SK-N-SH treated with all-trans-retinoic acid at 6 μM for 48 hours (cell line): ENCODE measurements around the gene ENTPD7.

Experiments used
- ATAC-seq: fragments of 200-7000 bp; cut with Tn5 transposase; 3 replicates; pipeline ENCODE4 v1.9.1; 2020; ENCODE audit warnings: mild to moderate bottlenecking, moderate library complexity
- ARNTL ChIP-seq: fragments of 450-650 bp; formaldehyde crosslinking; IDR thresholded peaks from 2 replicates; pipeline ENCODE4 v1.5.0; 2020; ENCODE audit warnings: low read depth, mild to moderate bottlenecking, moderate library complexity, borderline replicate concordance
- BACH2 ChIP-seq: fragments of 250-450 bp; sonication (Bioruptor Pico); IDR thresholded peaks from 2 replicates; pipeline ENCODE4 v1.9.0; 2021; ENCODE audit warnings: mild to moderate bottlenecking, borderline replicate concordance
- CSDC2 ChIP-seq: fragments of 250-450 bp; sonication (Bioruptor Pico); IDR thresholded peaks from 2 replicates; pipeline ENCODE4 v1.5.0; 2020; ENCODE audit warnings: mild to moderate bottlenecking, moderate library complexity
- ESRRG ChIP-seq: fragments of 250-450 bp; sonication (Bioruptor Pico); IDR thresholded peaks from 2 replicates; pipeline ENCODE4 v1.6.1; 2021; ENCODE audit warnings: mild to moderate bottlenecking
- GLIS3 ChIP-seq: fragments of 250-450 bp; sonication (Bioruptor Pico); IDR thresholded peaks from 2 replicates; pipeline ENCODE4 v1.5.0; 2020; ENCODE audit warnings: mild to moderate bottlenecking, moderate library complexity
- ISL1 ChIP-seq: fragments of 250-450 bp; sonication (Bioruptor Pico); IDR thresholded peaks from 2 replicates; pipeline ENCODE4 v2.1.2; 2022; ENCODE audit warnings: mild to moderate bottlenecking, moderate library complexity
- OSR1 ChIP-seq: fragments of 250-450 bp; sonication (Bioruptor Pico); IDR thresholded peaks from 2 replicates; pipeline ENCODE4 v1.8.0; 2022; ENCODE audit warnings: moderate library complexity, mild to moderate bottlenecking, inconsistent platforms
- POU6F1 ChIP-seq: fragments of 250-450 bp; sonication (Bioruptor Pico); IDR thresholded peaks from 2 replicates; pipeline ENCODE4 v1.8.0; 2021; ENCODE audit warnings: low read depth, mild to moderate bottlenecking, moderate library complexity, borderline replicate concordance
- PPARA ChIP-seq: fragments of 250-450 bp; sonication (Bioruptor Pico); IDR thresholded peaks from 2 replicates; pipeline ENCODE4 v1.5.0; 2020; ENCODE audit warnings: mild to moderate bottlenecking, borderline replicate concordance
- SNAI2 ChIP-seq: fragments of 250-450 bp; sonication (Bioruptor Pico); IDR thresholded peaks from 2 replicates; pipeline ENCODE4 v1.5.0; 2020; ENCODE audit warnings: mild to moderate bottlenecking, moderate library complexity
- TCF4 ChIP-seq: fragments of 250-450 bp; sonication (Bioruptor Pico); IDR thresholded peaks from 2 replicates; pipeline ENCODE4 v1.8.0; 2021; ENCODE audit warnings: mild to moderate bottlenecking, moderate library complexity, borderline replicate concordance
- TOX ChIP-seq: fragments of 250-450 bp; sonication (Bioruptor Pico); IDR thresholded peaks from 2 replicates; pipeline ENCODE4 v1.8.0; 2021; ENCODE audit warnings: mild to moderate bottlenecking, moderate library complexity, borderline replicate concordance
- ZFP3 ChIP-seq: fragments of 250-450 bp; sonication (Bioruptor Pico); IDR thresholded peaks from 2 replicates; pipeline ENCODE4 v1.5.0; 2020; ENCODE audit warnings: mild to moderate bottlenecking, moderate library complexity
- ZFP30 ChIP-seq: fragments of 450-650 bp; formaldehyde crosslinking; IDR thresholded peaks from 2 replicates; pipeline ENCODE4 v1.5.0; 2022; ENCODE audit warnings: mild to moderate bottlenecking, moderate library complexity
- ZNF565 ChIP-seq: fragments of 450-650 bp; formaldehyde crosslinking; conservative IDR thresholded peaks from 2 replicates; pipeline ENCODE4 v1.5.0; 2020; ENCODE audit warnings: low read depth, mild to moderate bottlenecking, moderate library complexity
- ZNF70 ChIP-seq: fragments of 450-650 bp; formaldehyde crosslinking; IDR thresholded peaks from 2 replicates; pipeline ENCODE4 v1.5.0; 2020; ENCODE audit warnings: mild to moderate bottlenecking, moderate library complexity
- ZNF8 ChIP-seq: fragments of 450-650 bp; formaldehyde crosslinking; IDR thresholded peaks from 2 replicates; pipeline ENCODE4 v1.5.0; 2020; ENCODE audit warnings: mild to moderate bottlenecking, moderate library complexity
- TF ChIP-seq, protein P1 (sequence below): fragments of 250-450 bp; sonication (Bioruptor Pico); IDR thresholded peaks from 2 replicates; pipeline ENCODE4 v1.5.0; 2020; ENCODE audit warnings: mild to moderate bottlenecking, moderate library complexity
- TF ChIP-seq, protein P2 (sequence below): fragments of 250-450 bp; sonication (Bioruptor Pico); IDR thresholded peaks from 2 replicates; pipeline ENCODE4 v1.8.0; 2020; ENCODE audit warnings: mild to moderate bottlenecking, moderate library complexity, borderline replicate concordance

ENTPD7 gene

DNA sequence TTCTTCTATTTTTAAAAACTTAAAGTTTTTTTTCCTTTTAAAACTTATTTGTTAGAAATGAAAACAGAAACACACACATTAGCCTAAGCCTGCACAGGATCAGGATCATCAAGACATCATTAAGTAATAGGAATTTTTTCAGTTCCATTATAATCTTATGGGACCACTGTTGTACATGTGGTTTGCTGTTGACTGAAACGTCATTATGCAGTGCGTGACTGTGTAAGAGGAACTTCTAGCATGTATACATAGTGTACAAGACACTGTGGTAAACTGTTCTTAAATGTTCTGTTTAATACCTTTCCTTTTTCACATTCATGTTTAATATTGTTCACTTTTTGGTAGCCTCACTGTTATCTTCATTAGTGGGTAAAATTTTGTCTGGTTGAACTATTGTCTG is 12.1 kb downstream of the ENTPD7 start:
- ATAC-seq: no peak
- TF ChIP-seq ZFP3 (CRISPR knock-in tag): no peak

DNA sequence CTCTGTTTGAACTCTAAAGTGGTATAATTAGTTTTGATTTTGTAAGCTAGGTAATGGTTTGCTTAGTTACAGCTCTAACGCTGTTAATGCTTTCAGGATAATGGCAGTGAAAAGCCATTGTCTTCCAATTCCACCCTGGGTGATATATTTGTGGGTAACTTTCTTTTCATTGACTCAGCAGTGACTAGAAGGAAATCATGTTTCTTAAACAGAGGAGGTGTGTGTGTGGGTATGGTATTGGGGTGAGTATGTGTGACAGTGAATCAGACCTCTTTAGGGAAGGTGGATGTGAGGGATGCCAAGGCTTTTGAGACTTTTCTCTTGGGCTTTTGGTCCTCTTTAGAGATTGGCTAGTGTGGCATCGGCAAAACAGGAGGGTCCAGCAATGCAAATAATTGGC is 13.6 kb downstream of the ENTPD7 start:
- ATAC-seq: no peak
- TF ChIP-seq POU6F1 (CRISPR knock-in tag) (no peak), ZNF70 (CRISPR knock-in tag) (no peak), OSR1 (no peak), ZFP30 (CRISPR knock-in tag) (no peak), SNAI2 (CRISPR knock-in tag) (no peak), ARNTL (no peak), ISL1 (CRISPR knock-in tag) (no peak), ZFP3 (CRISPR knock-in tag) (no peak), BACH2 (CRISPR knock-in tag) (no peak), ESRRG (CRISPR knock-in tag) (no peak), PPARA (CRISPR knock-in tag) (no peak)
- TF ChIP-seq, all 23 proteins: peak for 0

DNA sequence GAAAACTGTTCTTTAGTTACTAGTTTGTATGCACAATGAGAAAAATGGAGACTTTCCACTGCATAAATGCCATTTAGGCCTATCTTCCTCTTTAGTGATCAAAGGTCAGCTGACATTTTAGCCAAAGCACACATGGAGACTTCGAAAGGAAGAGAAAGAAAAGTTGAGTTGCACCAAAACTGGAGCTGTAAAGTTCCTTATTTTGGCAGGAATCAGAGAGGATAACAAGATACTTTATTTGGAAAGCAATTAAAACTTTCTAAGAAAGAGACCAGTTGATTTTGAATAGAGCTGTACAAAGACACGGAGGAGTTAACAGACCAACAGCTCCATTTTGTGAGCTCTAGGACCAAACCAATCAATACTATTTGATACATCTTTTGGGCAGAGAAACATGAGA is 14.2 kb downstream of the ENTPD7 start:
- no peak for TF ChIP-seq OSR1
- no peak for TF ChIP-seq GLIS3 (CRISPR knock-in tag)
- TF ChIP-seq ZNF8 (CRISPR knock-in tag): no peak
- no peak for TF ChIP-seq ESRRG (CRISPR knock-in tag)
- TF ChIP-seq TOX (CRISPR knock-in tag): no peak
- no peak for TF ChIP-seq SNAI2 (CRISPR knock-in tag)
- no peak for TF ChIP-seq POU6F1 (CRISPR knock-in tag)
- TF ChIP-seq TCF4: no peak
- no peak for TF ChIP-seq ZFP30 (CRISPR knock-in tag)
- TF ChIP-seq, protein P1, sequence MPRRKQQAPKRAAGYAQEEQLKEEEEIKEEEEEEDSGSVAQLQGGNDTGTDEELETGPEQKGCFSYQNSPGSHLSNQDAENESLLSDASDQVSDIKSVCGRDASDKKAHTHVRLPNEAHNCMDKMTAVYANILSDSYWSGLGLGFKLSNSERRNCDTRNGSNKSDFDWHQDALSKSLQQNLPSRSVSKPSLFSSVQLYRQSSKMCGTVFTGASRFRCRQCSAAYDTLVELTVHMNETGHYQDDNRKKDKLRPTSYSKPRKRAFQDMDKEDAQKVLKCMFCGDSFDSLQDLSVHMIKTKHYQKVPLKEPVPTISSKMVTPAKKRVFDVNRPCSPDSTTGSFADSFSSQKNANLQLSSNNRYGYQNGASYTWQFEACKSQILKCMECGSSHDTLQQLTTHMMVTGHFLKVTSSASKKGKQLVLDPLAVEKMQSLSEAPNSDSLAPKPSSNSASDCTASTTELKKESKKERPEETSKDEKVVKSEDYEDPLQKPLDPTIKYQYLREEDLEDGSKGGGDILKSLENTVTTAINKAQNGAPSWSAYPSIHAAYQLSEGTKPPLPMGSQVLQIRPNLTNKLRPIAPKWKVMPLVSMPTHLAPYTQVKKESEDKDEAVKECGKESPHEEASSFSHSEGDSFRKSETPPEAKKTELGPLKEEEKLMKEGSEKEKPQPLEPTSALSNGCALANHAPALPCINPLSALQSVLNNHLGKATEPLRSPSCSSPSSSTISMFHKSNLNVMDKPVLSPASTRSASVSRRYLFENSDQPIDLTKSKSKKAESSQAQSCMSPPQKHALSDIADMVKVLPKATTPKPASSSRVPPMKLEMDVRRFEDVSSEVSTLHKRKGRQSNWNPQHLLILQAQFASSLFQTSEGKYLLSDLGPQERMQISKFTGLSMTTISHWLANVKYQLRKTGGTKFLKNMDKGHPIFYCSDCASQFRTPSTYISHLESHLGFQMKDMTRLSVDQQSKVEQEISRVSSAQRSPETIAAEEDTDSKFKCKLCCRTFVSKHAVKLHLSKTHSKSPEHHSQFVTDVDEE (CRISPR knock-in tag): no peak
- no peak for TF ChIP-seq ZNF565 (CRISPR knock-in tag)
- no peak for TF ChIP-seq ZFP3 (CRISPR knock-in tag)
- TF ChIP-seq, protein P2, sequence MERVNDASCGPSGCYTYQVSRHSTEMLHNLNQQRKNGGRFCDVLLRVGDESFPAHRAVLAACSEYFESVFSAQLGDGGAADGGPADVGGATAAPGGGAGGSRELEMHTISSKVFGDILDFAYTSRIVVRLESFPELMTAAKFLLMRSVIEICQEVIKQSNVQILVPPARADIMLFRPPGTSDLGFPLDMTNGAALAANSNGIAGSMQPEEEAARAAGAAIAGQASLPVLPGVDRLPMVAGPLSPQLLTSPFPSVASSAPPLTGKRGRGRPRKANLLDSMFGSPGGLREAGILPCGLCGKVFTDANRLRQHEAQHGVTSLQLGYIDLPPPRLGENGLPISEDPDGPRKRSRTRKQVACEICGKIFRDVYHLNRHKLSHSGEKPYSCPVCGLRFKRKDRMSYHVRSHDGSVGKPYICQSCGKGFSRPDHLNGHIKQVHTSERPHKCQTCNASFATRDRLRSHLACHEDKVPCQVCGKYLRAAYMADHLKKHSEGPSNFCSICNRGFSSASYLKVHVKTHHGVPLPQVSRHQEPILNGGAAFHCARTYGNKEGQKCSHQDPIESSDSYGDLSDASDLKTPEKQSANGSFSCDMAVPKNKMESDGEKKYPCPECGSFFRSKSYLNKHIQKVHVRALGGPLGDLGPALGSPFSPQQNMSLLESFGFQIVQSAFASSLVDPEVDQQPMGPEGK: no peak
- no peak for TF ChIP-seq ISL1 (CRISPR knock-in tag)
- no peak for TF ChIP-seq BACH2 (CRISPR knock-in tag)
- no peak for TF ChIP-seq CSDC2 (CRISPR knock-in tag)
- ATAC-seq: no peak

DNA sequence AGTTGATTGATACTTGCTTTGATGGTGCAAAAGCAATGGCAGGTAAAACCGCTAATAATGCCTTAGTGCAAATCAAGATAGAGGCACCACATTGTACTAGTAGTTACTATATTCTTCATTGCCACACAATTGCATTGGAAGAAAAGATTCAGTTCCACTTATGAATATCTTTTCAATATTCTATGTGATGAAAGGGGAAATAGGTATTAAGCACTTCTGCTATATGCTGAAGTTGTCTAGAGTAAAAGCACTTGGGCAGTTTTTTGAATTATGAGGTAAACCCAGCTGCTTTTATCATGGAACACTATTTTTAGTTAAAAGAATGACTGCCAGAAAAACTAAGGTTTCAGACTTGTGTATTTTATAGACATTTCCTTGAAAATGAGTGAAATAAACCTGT is 15.5 kb downstream of the ENTPD7 start:
- no peak for ATAC-seq
- TF ChIP-seq TCF4 (no peak), ZNF70 (CRISPR knock-in tag) (no peak), PPARA (CRISPR knock-in tag) (no peak), OSR1 (no peak), CSDC2 (CRISPR knock-in tag) (no peak), SNAI2 (CRISPR knock-in tag) (no peak), GLIS3 (CRISPR knock-in tag) (no peak), ARNTL (no peak), POU6F1 (CRISPR knock-in tag) (no peak)
- TF ChIP-seq, protein P1 (CRISPR knock-in tag): no peak
